Measurements from ENCODE around the gene MYL5.
"Not testable (repeated sequence)": the region's sequence is repeated elsewhere in the genome, so short reads cannot be mapped to it uniquely, and the experiment has no call there.

Gene MYL5

GRCh38 chr4:704971-705277 lies 30.6 kb downstream of the MYL5 start:
- no peak for DNase-seq (ENCODE audit: low read depth in 4 of 4, low spot score in 1 of 4)

- DNase-seq (ENCODE audit: low read depth in 4 of 4, low spot score in 1 of 4), result peak; percentile 95 to 98 (median 96)
Observed at GRCh38 chr4:705278-706082, 31.1 kb downstream of the MYL5 start, which contains the start of gene PCGF3. Gene PCGF3, plus strand, starts transcription at chr4:705832. Its CDS starts 27,849 bp downstream, at chr4:733681.

- DNase-seq (ENCODE audit: low read depth in 4 of 4, low spot score in 1 of 4), result not testable (repeated sequence)
Observed at GRCh38 chr4:706083-706633, 31.8 kb downstream of the MYL5 start.

- no peak for DNase-seq (ENCODE audit: low read depth in 4 of 4, low spot score in 1 of 4)
Observed at GRCh38 chr4:706834-707598, 32.7 kb downstream of the MYL5 start.

- no peak for DNase-seq (ENCODE audit: low read depth in 4 of 4, low spot score in 1 of 4)
Observed at GRCh38 chr4:707929-708630, 33.7 kb downstream of the MYL5 start.

- no peak for DNase-seq (ENCODE audit: low read depth in 4 of 4, low spot score in 1 of 4)
Observed at GRCh38 chr4:708631-708933, 34.2 kb downstream of the MYL5 start.

GRCh38 chr4:709348-709747 lies 35.0 kb downstream of the MYL5 start:
- DNase-seq (ENCODE audit: low read depth in 4 of 4, low spot score in 1 of 4), result no peak

GRCh38 chr4:710116-710515 lies 35.8 kb downstream of the MYL5 start:
- DNase-seq (ENCODE audit: low read depth in 4 of 4, low spot score in 1 of 4), result no peak

GRCh38 chr4:710916-711315 lies 36.6 kb downstream of the MYL5 start:
- DNase-seq (ENCODE audit: low read depth in 4 of 4, low spot score in 1 of 4), result no peak

GRCh38 chr4:712093-712492 lies 37.8 kb downstream of the MYL5 start:
- DNase-seq (ENCODE audit: low read depth in 4 of 4, low spot score in 1 of 4), result no peak

GRCh38 chr4:712916-713632 lies 38.7 kb downstream of the MYL5 start:
- DNase-seq (ENCODE audit: low read depth in 4 of 4, low spot score in 1 of 4), result no peak

- DNase-seq (ENCODE audit: low read depth in 4 of 4, low spot score in 1 of 4), result no peak
Observed at GRCh38 chr4:714087-714486, 39.7 kb downstream of the MYL5 start.

GRCh38 chr4:717601-718320 lies 43.4 kb downstream of the MYL5 start:
- DNase-seq (ENCODE audit: low read depth in 4 of 4, low spot score in 1 of 4), result no peak

- no peak for DNase-seq (ENCODE audit: low read depth in 4 of 4, low spot score in 1 of 4)
Observed at GRCh38 chr4:718460-718859, 44.1 kb downstream of the MYL5 start.

GRCh38 chr4:720111-720860 lies 45.9 kb downstream of the MYL5 start:
- no peak for DNase-seq (ENCODE audit: low read depth in 4 of 4, low spot score in 1 of 4)

- DNase-seq (ENCODE audit: low read depth in 4 of 4, low spot score in 1 of 4), result no peak
Observed at GRCh38 chr4:721261-722168, 47.2 kb downstream of the MYL5 start.

GRCh38 chr4:722169-722725 lies 47.9 kb downstream of the MYL5 start:
- no peak for DNase-seq (ENCODE audit: low read depth in 4 of 4, low spot score in 1 of 4)

GRCh38 chr4:722851-723360 lies 48.6 kb downstream of the MYL5 start:
- DNase-seq (ENCODE audit: low read depth in 4 of 4, low spot score in 1 of 4), result no peak

All from stimulated activated CD4-positive, alpha-beta T cell treated with anti-CD3 and anti-CD28 coated beads, Interleukin-1b, Interleukin-23, amount 100 ng/mL, for 24 hours (primary cell).